Measurements from ENCODE around the gene PET117. TPM values are rescaled to one million over a fixed set of nuclear protein-coding genes. Genes with fewer than 3 reads are reported as not detected.

PET117 gene
- total RNA-seq, 1 donor = 13.4 TPM

DNA sequence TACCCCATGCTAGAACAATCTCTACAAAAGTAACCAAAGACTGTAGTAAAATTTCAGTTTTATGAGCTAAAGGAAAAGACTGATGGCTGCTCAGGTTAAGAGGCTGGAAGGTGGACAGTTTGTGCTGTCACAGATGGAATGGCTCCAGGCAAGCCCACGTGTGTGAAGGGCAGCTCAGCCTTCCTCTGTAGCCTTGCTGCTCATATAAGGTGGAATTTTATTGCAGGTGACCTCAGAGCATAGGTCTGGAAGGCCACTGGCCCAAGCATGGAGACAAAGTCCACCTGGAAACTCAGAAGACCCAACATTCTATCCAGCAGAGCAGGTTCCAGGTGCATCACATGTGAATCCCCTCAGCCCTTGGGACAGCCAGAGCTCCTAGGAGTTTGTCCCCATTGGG is 53.6 kb downstream of the PET117 start:
- no peak overlapping the region for H3K27ac ChIP-seq (ENCODE audit: low read depth, low read length)
- H3K36me3 ChIP-seq (ENCODE audit: insufficient read depth, low read length) = peaks cover 1% of the 10 kb centered on the region
- H3K4me3 ChIP-seq (ENCODE audit: insufficient read depth, low read length) = no peak overlapping the region
- DNase-seq (ENCODE audit: insufficient read length, low spot score, missing footprints) = no peak
- no peak overlapping the region for H2AFZ ChIP-seq (ENCODE audit: low read length)
- H3K9me3 ChIP-seq (ENCODE audit: low read depth, low read length) = no peaks in the 10 kb centered on the region
- no peak for TF ChIP-seq CTCF (IDR thresholded peaks at IDR 0.05; ENCODE audit: extremely low read depth, low read depth, low read length)
- H3K27me3 ChIP-seq (ENCODE audit: insufficient read depth, low read length) = no peaks in the 10 kb centered on the region
- no peaks in the 10 kb centered on the region for H3K4me1 ChIP-seq (ENCODE audit: insufficient read depth, low read length)
- no peaks in the 10 kb centered on the region for H3K79me2 ChIP-seq (ENCODE audit: insufficient read depth, low read length)
- H4K20me1 ChIP-seq (ENCODE audit: insufficient read depth, low read length) = no peaks in the 10 kb centered on the region
- no peak overlapping the region for H3K4me2 ChIP-seq (ENCODE audit: insufficient read depth, low read length)

Small RNAs within 50 kb of the gene (small RNA-seq; reads per million reads assigned to genes)
- gene RF00019 (not detected), gene RNU7-137P (not detected)

Other genes starting within 250 kb of the PET117 start
- gene SNX5, start 169.1 kb upstream of the PET117 start, total RNA-seq = 89.9 and 93.7 TPM in 2 replicates
- gene MGME1, start 168.8 kb upstream of the PET117 start, total RNA-seq = 8.3 and 13.6 TPM in 2 replicates
- gene OVOL2, start 79.9 kb upstream of the PET117 start, total RNA-seq = not detected in 2 replicates
- 17.4 and 20.6 TPM in 2 replicates for gene KAT14, start within 50 bp of the PET117 start, total RNA-seq
- 18.0 and 19.5 TPM in 2 replicates for gene ZNF133, start 150.7 kb downstream of the PET117 start, total RNA-seq

Data from osteoblast (primary cell).